Liver (tissue), 3 donors: Measurements from ENCODE around the gene ZNF771.

ENCODE experiments used
- CTCF ChIP-seq: fragments of 150-350 bp; IDR thresholded peaks from 2 replicates; pipeline ENCODE4 v1.5.1; 2017; ENCODE audit warnings: improper control_type of control experiment, low read depth, low read length; ENCODE audit not compliant: missing input control
- EGR1 ChIP-seq, 2 donors: IDR thresholded peaks; 2 replicates each; pipeline ENCODE4 v1.6.1; 2016 to 2018; ENCODE audit warnings: antibody characterized with exemption in 2 of 2, low read depth in 2 of 2
- FOXA1 ChIP-seq: IDR thresholded peaks from 2 replicates; pipeline ENCODE4 v1.6.1; 2016; ENCODE audit warnings: antibody characterized with exemption
- GABPA ChIP-seq, 2 donors: IDR thresholded peaks in 1 of 2; conservative IDR thresholded peaks in 1 of 2; 2 replicates each; pipeline ENCODE4 v1.6.1; 2016; ENCODE audit warnings: antibody characterized with exemption in 2 of 2, mild to moderate bottlenecking in 1 of 2, moderate library complexity in 1 of 2
- JUND ChIP-seq, 2 donors: IDR thresholded peaks; 2 replicates each; pipeline ENCODE4 v1.6.1; 2016; ENCODE audit warnings: antibody characterized with exemption in 2 of 2
- RAD21 ChIP-seq, 2 donors: IDR thresholded peaks; 2 replicates each; pipeline ENCODE4 v1.6.1; 2016; ENCODE audit warnings: antibody characterized with exemption in 2 of 2, mild to moderate bottlenecking in 2 of 2
- REST ChIP-seq: IDR thresholded peaks from 2 replicates; pipeline ENCODE4 v1.6.1; 2016; ENCODE audit warnings: antibody characterized with exemption, mild to moderate bottlenecking
- SP1 ChIP-seq: IDR thresholded peaks from 2 replicates; pipeline ENCODE4 v1.6.1; 2018; ENCODE audit warnings: antibody characterized with exemption, mild to moderate bottlenecking
- TAF1 ChIP-seq: conservative IDR thresholded peaks from 2 replicates; pipeline ENCODE4 v1.6.1; 2016; ENCODE audit warnings: antibody characterized with exemption, mild to moderate bottlenecking
- ZBTB33 ChIP-seq: IDR thresholded peaks from 2 replicates; pipeline ENCODE4 v1.6.1; 2016; ENCODE audit warnings: antibody characterized with exemption
- donor health status: healthy.
- donor health status: healthy.

GRCh38 chr16:30381291-30382041 is 25.9 kb upstream of the ZNF771 start:
- TF ChIP-seq CTCF (no peak), ZBTB33 (no peak), RAD21 (IDR thresholded peaks at IDR 0.05) (no peak), REST (no peak), SP1 (no peak), TAF1 (no peak), EGR1 (IDR thresholded peaks at IDR 0.05; ENCODE audit: low read depth in 2 of 2) (no peak), FOXA1 (no peak), JUND (IDR thresholded peaks at IDR 0.05) (no peak), GABPA (IDR thresholded peaks at IDR 0.05 in 1 of 2, conservative IDR thresholded peaks at IDR 0.05 in 1 of 2) (no peak)
